H1 (cell line): ENCODE measurements around the gene DDR2. TPM values are rescaled to one million over a fixed set of nuclear protein-coding genes. Genes with fewer than 3 reads are reported as not detected.

Experiments
- CTCF ChIA-PET: fragments of 300-600 bp; sonication (Branson Sonifier 250); formaldehyde crosslinking; loops from one replicate; lab custom pipeline; 2021; ENCODE audit not compliant: partially characterized antibody; lab: Charles Lee
- POLR2A ChIA-PET: fragments of 300-600 bp; sonication (Branson Sonifier 250); formaldehyde crosslinking; loops from one replicate; lab custom pipeline; 2021; ENCODE audit warnings: inconsistent platforms; ENCODE audit not compliant: partially characterized antibody; lab: Charles Lee
- DNase-seq, 2 experiments: peaks; one replicate each; pipeline versions ENCODE4 v3.0.0 to v3.0.0-alpha.2; 2010 to 2022; ENCODE audit warnings: low spot score in 2 of 2, low read depth in 1 of 2, mixed read lengths in 1 of 2
- FAIRE-seq: peaks from 2 replicates; lab custom pipeline; 2011; peaks lifted over from hg19 to GRCh38; lab: Jason Lieb, UNC
- H2AFZ ChIP-seq: 2 replicates; pipeline ENCODE4 v1.8.1; 2012; ENCODE audit warnings: low read length, inconsistent platforms
- H2AK5ac ChIP-seq: 2 replicates; pipeline ENCODE4 v1.6.1; 2013; ENCODE audit warnings: low read depth, low read length
- H2BK120ac ChIP-seq: replicated peaks from 2 replicates; pipeline ENCODE3; 2013; ENCODE audit warnings: low read depth, low read length, inconsistent platforms
- H2BK12ac ChIP-seq: 2 replicates; pipeline ENCODE4 v1.6.1; 2013; ENCODE audit warnings: low read depth, low read length
- H2BK15ac ChIP-seq: 2 replicates; pipeline ENCODE4 v1.6.1; 2013; ENCODE audit warnings: low read length
- H2BK20ac ChIP-seq: 2 replicates; pipeline ENCODE4 v1.6.1; 2013; ENCODE audit warnings: low read length
- H2BK5ac ChIP-seq: 2 replicates; pipeline ENCODE4 v1.6.1; 2013; ENCODE audit warnings: low read depth, low read length
- H3K14ac ChIP-seq: 2 replicates; pipeline ENCODE4 v1.6.1; 2013; ENCODE audit warnings: inconsistent platforms; ENCODE audit not compliant: insufficient read length
- H3K18ac ChIP-seq: 2 replicates; pipeline ENCODE4 v1.6.1; 2013; ENCODE audit warnings: low read length; ENCODE audit errors: extremely low read depth
- H3K23ac ChIP-seq: 2 replicates; pipeline ENCODE4 v1.6.1; 2013; ENCODE audit warnings: inconsistent platforms; ENCODE audit not compliant: insufficient read length
- H3K23me2 ChIP-seq: 2 replicates; pipeline ENCODE4 v1.6.1; 2013; ENCODE audit warnings: low read depth, low read length
- H3K27ac ChIP-seq: 2 replicates; pipeline ENCODE4 v1.6.1; 2011; ENCODE audit warnings: low read depth, low read length, inconsistent platforms
- H3K27me3 ChIP-seq, 4 experiments: replicated peaks in 1 of 4; 1 replicate in 1 of 4; 2 replicates in 3 of 4; pipeline versions ENCODE4 v1.6.1 to v1.8.1; 2011 to 2013; ENCODE audit warnings: low read length in 3 of 4, mild to moderate bottlenecking in 3 of 4, inconsistent platforms in 2 of 4, mixed read lengths in 2 of 4, moderate library complexity in 1 of 4; ENCODE audit not compliant: control insufficient read depth in 3 of 4, insufficient read depth in 3 of 4; ENCODE audit errors: extremely low read depth in 1 of 4
- H3K36me3 ChIP-seq, 4 experiments: 2 replicates each; pipeline versions ENCODE4 v1.6.1 to v1.8.1; 2011 to 2013; ENCODE audit warnings: mild to moderate bottlenecking in 4 of 4, low read length in 3 of 4, moderate library complexity in 2 of 4, control low read depth in 1 of 4, inconsistent platforms in 1 of 4; ENCODE audit not compliant: insufficient read depth in 4 of 4, control insufficient read depth in 2 of 4
- H3K4ac ChIP-seq: replicated peaks from 2 replicates; pipeline ENCODE3; 2013; ENCODE audit warnings: low read length, low read depth, mixed read lengths, inconsistent platforms; ENCODE audit not compliant: insufficient read length
- H3K4me1 ChIP-seq, 4 experiments: replicated peaks in 1 of 4; 1 replicate in 1 of 4; 2 replicates in 3 of 4; pipeline versions ENCODE4 v1.6.1 to v1.8.1; 2011 to 2013; ENCODE audit warnings: low read length in 3 of 4, inconsistent platforms in 2 of 4, mixed read lengths in 1 of 4; ENCODE audit not compliant: insufficient read depth in 4 of 4, control insufficient read depth in 3 of 4
- H3K4me2 ChIP-seq, 2 experiments: 2 replicates each; pipeline versions ENCODE4 v1.6.1 to v1.8.1; 2011 to 2013; ENCODE audit warnings: low read depth in 2 of 2, low read length in 2 of 2, control low read depth in 1 of 2, inconsistent platforms in 1 of 2, mild to moderate bottlenecking in 1 of 2; ENCODE audit not compliant: insufficient read depth in 1 of 2
- H3K4me3 ChIP-seq, 4 experiments: fragments of 200-600, 300-600 bp in 1 of 4; sonication (generic), shearing (Covaris generic), sonication (Bioruptor Twin) in 1 of 4; 2 replicates each; pipeline versions ENCODE4 v1.5.1 to v1.8.1; 2011 to 2016; ENCODE audit warnings: low read length in 4 of 4, low read depth in 3 of 4, control low read depth in 2 of 4, inconsistent platforms in 2 of 4, mild to moderate bottlenecking in 2 of 4, mixed read lengths in 1 of 4, moderate library complexity in 1 of 4; ENCODE audit not compliant: insufficient read depth in 2 of 4; ENCODE audit errors: extremely low read depth in 1 of 4
- H3K56ac ChIP-seq: replicated peaks from 2 replicates; pipeline ENCODE3; 2013; ENCODE audit warnings: low read depth, mild to moderate bottlenecking, mixed read lengths, low read length, inconsistent platforms; ENCODE audit not compliant: insufficient read length
- H3K79me1 ChIP-seq: 2 replicates; pipeline ENCODE4 v1.6.1; 2013; ENCODE audit warnings: low read depth, low read length, control low read depth
- H3K79me2 ChIP-seq, 2 experiments: 2 replicates each; pipeline versions ENCODE4 v1.6.1 to v1.8.1; 2012 to 2013; ENCODE audit warnings: low read length in 2 of 2, mild to moderate bottlenecking in 2 of 2, inconsistent platforms in 1 of 2; ENCODE audit not compliant: insufficient read depth in 2 of 2, control insufficient read depth in 1 of 2
- H3K9ac ChIP-seq, 4 experiments: replicated peaks in 1 of 4; 1 replicate in 1 of 4; 2 replicates in 3 of 4; pipeline versions ENCODE4 v1.6.1 to v1.8.1; 2011 to 2013; ENCODE audit warnings: low read depth in 3 of 4, low read length in 3 of 4, control low read depth in 2 of 4, mild to moderate bottlenecking in 2 of 4, moderate library complexity in 2 of 4, inconsistent platforms in 1 of 4; ENCODE audit errors: extremely low read depth in 1 of 4
- H3K9me3 ChIP-seq, 2 experiments: 2 replicates each; pipeline versions ENCODE4 v1.6.1 to v1.8.1; 2012 to 2013; ENCODE audit warnings: mild to moderate bottlenecking in 2 of 2, moderate library complexity in 2 of 2, control low read depth in 1 of 2, inconsistent platforms in 1 of 2, low read depth in 1 of 2, low read length in 1 of 2, mixed read lengths in 1 of 2; ENCODE audit not compliant: insufficient read depth in 2 of 2
- H4K20me1 ChIP-seq, 2 experiments: replicated peaks in 1 of 2; 2 replicates each; pipeline versions ENCODE3 to v1.8.1; 2011 to 2013; ENCODE audit warnings: inconsistent platforms in 2 of 2, low read length in 2 of 2, mild to moderate bottlenecking in 1 of 2; ENCODE audit not compliant: insufficient read depth in 2 of 2, control insufficient read depth in 1 of 2
- H4K5ac ChIP-seq: 2 replicates; pipeline ENCODE4 v1.6.1; 2013; ENCODE audit warnings: low read length, low read depth, mixed read lengths, inconsistent platforms; ENCODE audit not compliant: insufficient read length
- H4K8ac ChIP-seq: 2 replicates; pipeline ENCODE4 v1.8.0; 2013; ENCODE audit warnings: mild to moderate bottlenecking, moderate library complexity, low read length, inconsistent platforms; ENCODE audit not compliant: insufficient read depth; ENCODE audit errors: extremely low read depth
- H4K91ac ChIP-seq: replicated peaks from 2 replicates; pipeline ENCODE3; 2013; ENCODE audit warnings: low read length, mixed read lengths, inconsistent platforms; ENCODE audit not compliant: insufficient read length
- JUN ChIP-seq: IDR thresholded peaks from 2 replicates; pipeline ENCODE4 v1.6.1; 2011; ENCODE audit warnings: low read depth, mild to moderate bottlenecking, improper control_type of control experiment, low read length
- RAD21 ChIP-seq, 2 experiments: IDR thresholded peaks in 1 of 2; conservative IDR thresholded peaks in 1 of 2; 2 replicates each; pipeline ENCODE4 v1.6.1; 2011; ENCODE audit warnings: low read depth in 2 of 2, low read length in 2 of 2, improper control_type of control experiment in 1 of 2, inconsistent platforms in 1 of 2, mild to moderate bottlenecking in 1 of 2, moderate library complexity in 1 of 2
- RNF2 ChIP-seq: fragments of 200-900, 300-1000 bp; sonication (generic); IDR thresholded peaks from 2 replicates; pipeline ENCODE4 v1.7.1; 2016; ENCODE audit warnings: borderline replicate concordance, low read depth, mild to moderate bottlenecking, antibody characterized with exemption, low read length; ENCODE audit not compliant: poor library complexity, severe bottlenecking; ENCODE audit errors: missing control alignments
- SUZ12 ChIP-seq: fragments of 200-600 bp; sonication (generic); IDR thresholded peaks from 2 replicates; pipeline ENCODE4 v1.6.1; 2012; ENCODE audit warnings: mild to moderate bottlenecking, inconsistent platforms, low read length, moderate library complexity, mixed read lengths
- TAF7 ChIP-seq: optimal IDR thresholded peaks from 2 replicates; pipeline ENCODE3; 2011; ENCODE audit warnings: low read depth, mild to moderate bottlenecking, inconsistent platforms, low read length, moderate library complexity, borderline replicate concordance
- WGBS, 2 experiments: shearing (Covaris generic) in 1 of 2; methylation state at CpG; one replicate each; pipeline versions ENCODE4 v1.1.6 to v1.1.7; 2013 to 2015; ENCODE audit warnings: low lambda C conversion rate in 2 of 2, mixed read lengths in 2 of 2, inconsistent platforms in 1 of 2, low coverage in 1 of 2, missing lambda C conversion rate in 1 of 2; ENCODE audit not compliant: insufficient replicate concordance in 2 of 2, insufficient coverage in 1 of 2, insufficient read length in 1 of 2; ENCODE audit errors: extremely low coverage in 1 of 2, missing lambda C conversion rate in 1 of 2; 5-methylcytosine and 5-hydroxymethylcytosine counted together
- polyA plus RNA-seq, 7 experiments: library from polyadenylated mRNA; depleted of rRNA in 3 of 7; stranded (reverse) in 5 of 7; unstranded in 2 of 7; fragments of >200 nt in 5 of 7; fragments of 200-250 nt in 2 of 7; gene quantifications; 1 replicate in 5 of 7; 2 replicates in 1 of 7; 4 replicates in 1 of 7; pipeline versions ENCODE4 v1.2.1 to v1.2.3, GENCODE V29; 2011 to 2013; ENCODE audit warnings: missing spikeins in 2 of 7, mixed read lengths in 2 of 7
- total RNA-seq: library from RNA; stranded (reverse); fragmentation: NEBNext Ultra II Directional; extraction: Animal tissue kit (Norgen Biotek cat#: 25700); gene quantifications from 2 replicates; pipeline ENCODE4 v1.2.1, GENCODE V29; 2021

The DDR2 gene
- total and polyA plus RNA-seq, 2 of the 8 experiments (the other 6 are each of a cell fraction or from before 2014, with no cell fraction given) = 1.00 to 2.1 TPM

- H3K9me3 ChIP-seq = no peaks in the 10 kb centered on the region
- no peak for FAIRE-seq
- no peak overlapping the region for H3K4me2 ChIP-seq
- no peak overlapping the region for H3K4ac ChIP-seq
- no peak overlapping the region for H3K9ac ChIP-seq
- H2BK12ac ChIP-seq = no peak overlapping the region
- no peak overlapping the region for H3K23ac ChIP-seq
- H3K36me3 ChIP-seq = no peaks in the 10 kb centered on the region
- H3K79me1 ChIP-seq = no peaks in the 10 kb centered on the region
- no peak overlapping the region for H4K91ac ChIP-seq
- H3K56ac ChIP-seq = no peak overlapping the region
- no peaks in the 10 kb centered on the region for H4K20me1 ChIP-seq
- H2BK15ac ChIP-seq = no peak overlapping the region
- no peak for TF ChIP-seq SUZ12
- TF ChIP-seq RNF2 = no peak
- TF ChIP-seq JUN = no peak
- no peak for TF ChIP-seq TAF7
- no peak for TF ChIP-seq RAD21 (IDR thresholded peaks at IDR 0.05 in 1 of 2, conservative IDR thresholded peaks at IDR 0.05 in 1 of 2; ENCODE audit: low read depth in 2 of 2, low read length in 2 of 2)
- no peak overlapping the region for H3K18ac ChIP-seq
- no peak overlapping the region for H2AK5ac ChIP-seq
- H3K27me3 ChIP-seq = no peaks in the 10 kb centered on the region
- H3K27ac ChIP-seq = no peak overlapping the region
- no peaks in the 10 kb centered on the region for H3K4me1 ChIP-seq
- H4K5ac ChIP-seq = no peak overlapping the region
- WGBS, 2 experiments = 94% methylated on average over 5 of the region's 5 CpGs; no CpG with 5 or more reads in 1 of the 2 experiments
- no peak for DNase-seq
- no peak overlapping the region for H4K8ac ChIP-seq
- H3K23me2 ChIP-seq = no peaks in the 10 kb centered on the region
- H2AFZ ChIP-seq = no peak overlapping the region; the same call in 1 of the 2 replicates
- ChIA-PET POLR2A (no interaction called here), CTCF (interaction anchor here (0.6 to 1.1 kb wide), 2 partner anchors 28 to 151 kb away, joined by 3 to 4 read pairs; no protein-coding TSS in a partner anchor)
- H3K79me2 ChIP-seq = no peaks in the 10 kb centered on the region
- no peak overlapping the region for H3K14ac ChIP-seq
- no peak overlapping the region for H2BK20ac ChIP-seq
- no peak overlapping the region for H2BK5ac ChIP-seq
- H3K4me3 ChIP-seq = no peak overlapping the region
- no peak overlapping the region for H2BK120ac ChIP-seq
These were observed 22.8 kb downstream of the DDR2 start for GRCh38 chr1:162654915-162655620.
